ENCODE results near the gene DIPK1B. TPM values are rescaled to one million over a fixed set of nuclear protein-coding genes. Genes with fewer than 3 reads are reported as not detected.

Gene DIPK1B
- total RNA-seq, 6 donors from 2014 or later = 9.7 to 24.1 (median 17.0) TPM

DNA sequence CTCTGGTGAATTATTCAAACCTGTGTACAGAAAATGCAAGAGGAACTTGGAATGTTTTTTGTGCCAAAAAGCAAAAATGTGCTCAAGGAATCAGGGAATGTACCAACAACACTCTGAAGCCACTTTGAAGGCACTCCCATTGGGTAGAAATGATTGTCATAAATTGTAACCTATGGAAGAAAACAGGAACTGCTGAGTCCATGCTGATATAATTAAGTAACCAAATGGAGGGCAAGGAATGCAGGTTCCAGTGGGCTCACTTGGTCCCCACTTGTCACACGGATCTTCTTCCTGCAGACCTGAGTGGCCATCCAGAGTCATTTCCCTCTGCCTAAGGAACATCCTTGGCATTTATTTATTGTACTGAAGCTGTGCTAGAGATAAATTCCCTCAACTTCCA is 38.9 kb downstream of the DIPK1B start:
- H3K4me3 ChIP-seq = no peak overlapping the region
- H3K4me1 ChIP-seq = peaks cover 0 to 11% (median 0%) of the 10 kb centered on the region in 4 donors
- no peak overlapping the region for H3K27ac ChIP-seq
- no peaks in the 10 kb centered on the region for H3K36me3 ChIP-seq
- 59 to 94% methylated on average over 1 of the region's 1 CpG for WGBS, 2 donors
- TF ChIP-seq, protein P1, sequence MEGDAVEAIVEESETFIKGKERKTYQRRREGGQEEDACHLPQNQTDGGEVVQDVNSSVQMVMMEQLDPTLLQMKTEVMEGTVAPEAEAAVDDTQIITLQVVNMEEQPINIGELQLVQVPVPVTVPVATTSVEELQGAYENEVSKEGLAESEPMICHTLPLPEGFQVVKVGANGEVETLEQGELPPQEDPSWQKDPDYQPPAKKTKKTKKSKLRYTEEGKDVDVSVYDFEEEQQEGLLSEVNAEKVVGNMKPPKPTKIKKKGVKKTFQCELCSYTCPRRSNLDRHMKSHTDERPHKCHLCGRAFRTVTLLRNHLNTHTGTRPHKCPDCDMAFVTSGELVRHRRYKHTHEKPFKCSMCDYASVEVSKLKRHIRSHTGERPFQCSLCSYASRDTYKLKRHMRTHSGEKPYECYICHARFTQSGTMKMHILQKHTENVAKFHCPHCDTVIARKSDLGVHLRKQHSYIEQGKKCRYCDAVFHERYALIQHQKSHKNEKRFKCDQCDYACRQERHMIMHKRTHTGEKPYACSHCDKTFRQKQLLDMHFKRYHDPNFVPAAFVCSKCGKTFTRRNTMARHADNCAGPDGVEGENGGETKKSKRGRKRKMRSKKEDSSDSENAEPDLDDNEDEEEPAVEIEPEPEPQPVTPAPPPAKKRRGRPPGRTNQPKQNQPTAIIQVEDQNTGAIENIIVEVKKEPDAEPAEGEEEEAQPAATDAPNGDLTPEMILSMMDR (IDR thresholded peaks at IDR 0.05) = no peak
- no peak for TF ChIP-seq EP300 (IDR thresholded peaks at IDR 0.05)
- no peak for TF ChIP-seq POLR2A (IDR thresholded peaks at IDR 0.05)
- TF ChIP-seq POLR2AphosphoS5 (IDR thresholded peaks at IDR 0.05) = no peak
- DNase-seq (no peak), ATAC-seq (ENCODE audit: low FRiP score in 2 of 2) (no peak)
- H3K27me3 ChIP-seq = no peaks in the 10 kb centered on the region
- peaks cover 0 to 9% (median 3%) of the 10 kb centered on the region in 4 donors for H3K9me3 ChIP-seq

GRCh38 chr9:136751814-136752213 is 39.4 kb downstream of the DIPK1B start:
- no peak overlapping the region for H3K27ac ChIP-seq
- TF ChIP-seq POLR2AphosphoS5 (IDR thresholded peaks at IDR 0.05) = no peak
- TF ChIP-seq, protein P1 (IDR thresholded peaks at IDR 0.05) = no peak
- no peak for TF ChIP-seq EP300 (IDR thresholded peaks at IDR 0.05)
- TF ChIP-seq POLR2A (IDR thresholded peaks at IDR 0.05) = no peak
- ATAC-seq (ENCODE audit: low FRiP score in 2 of 2) = no peak
- no peak for DNase-seq
- peaks cover 0 to 11% (median 0%) of the 10 kb centered on the region in 4 donors for H3K4me1 ChIP-seq
- H3K9me3 ChIP-seq = peaks cover 0 to 9% (median 3%) of the 10 kb centered on the region in 4 donors
- no peaks in the 10 kb centered on the region for H3K27me3 ChIP-seq
- no peaks in the 10 kb centered on the region for H3K36me3 ChIP-seq
- H3K4me3 ChIP-seq = no peak overlapping the region

GRCh38 chr9:136753371-136754058 is 41.1 kb downstream of the DIPK1B start:
- DNase-seq (peak in 1 of 2 donors; percentile 62), ATAC-seq (ENCODE audit: low FRiP score in 2 of 2) (no peak)
- Histone ChIP-seq H3K27ac (no peak overlapping the region), H3K4me3 (no peak overlapping the region), H3K36me3 (no peaks in the 10 kb centered on the region), H3K4me1 (peaks cover 0 to 7% (median 2%) of the 10 kb centered on the region in 4 donors), H3K9me3 (peaks cover 0 to 9% (median 3%) of the 10 kb centered on the region in 4 donors), H3K27me3 (no peaks in the 10 kb centered on the region)
- TF ChIP-seq POLR2AphosphoS5 (IDR thresholded peaks at IDR 0.05) (no peak), EP300 (IDR thresholded peaks at IDR 0.05) (no peak), POLR2A (IDR thresholded peaks at IDR 0.05) (no peak)
- TF ChIP-seq, protein P1 (IDR thresholded peaks at IDR 0.05) = no peak
- 81 to 84% methylated on average over 13 to 27 of the region's 31 CpGs for WGBS, 2 donors

DNA sequence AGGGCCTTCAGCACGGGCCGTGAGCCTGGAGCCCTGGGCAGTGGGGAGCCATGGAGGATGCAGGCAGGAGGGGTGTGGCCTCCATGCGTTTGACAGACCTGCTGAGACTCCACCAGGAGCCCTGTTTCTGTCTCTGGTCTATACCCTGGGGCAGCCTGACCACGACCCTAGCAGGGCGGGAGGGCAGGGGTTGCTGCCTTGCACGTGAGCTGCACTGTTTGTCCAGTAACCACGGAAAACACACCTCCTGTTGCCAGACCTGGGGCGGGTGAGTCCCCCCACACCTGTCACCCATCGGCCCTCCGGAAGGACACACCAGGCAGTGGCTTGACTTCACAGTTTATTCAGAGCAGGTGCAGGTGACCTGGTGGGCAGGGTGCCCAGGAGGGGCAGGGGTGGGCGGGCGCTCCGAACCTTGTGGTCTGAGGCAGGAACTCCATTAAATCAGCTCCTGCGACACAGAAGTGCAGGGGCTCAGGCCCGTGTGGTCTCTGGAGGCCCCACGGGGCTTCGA is 41.7 kb downstream of the DIPK1B start:
- Histone ChIP-seq H3K27ac (no peak overlapping the region), H3K9me3 (peaks cover 0 to 9% (median 3%) of the 10 kb centered on the region in 4 donors), H3K4me1 (peaks cover 0 to 5% (median 2%) of the 10 kb centered on the region in 4 donors), H3K36me3 (no peaks in the 10 kb centered on the region), H3K27me3 (no peaks in the 10 kb centered on the region), H3K4me3 (no peak overlapping the region)
- TF ChIP-seq, protein P1 (IDR thresholded peaks at IDR 0.05) = no peak
- TF ChIP-seq POLR2AphosphoS5 (IDR thresholded peaks at IDR 0.05) (no peak), POLR2A (IDR thresholded peaks at IDR 0.05) (no peak), EP300 (IDR thresholded peaks at IDR 0.05) (no peak)
- DNase-seq (peak in 1 of 2 donors; percentile 55), ATAC-seq (ENCODE audit: low FRiP score in 2 of 2) (no peak)
- WGBS, 2 donors = 77% methylated on average over 11 of the region's 17 CpGs; no CpG with 5 or more reads in 1 of the 2 donors
